AG04450 (cell line): ENCODE data around the gene FNDC3B. TPM values are rescaled to one million over a fixed set of nuclear protein-coding genes. Genes with fewer than 3 reads are reported as not detected.

Experiments
- CTCF ChIA-PET: fragments of 300-600, 350-600 bp; formaldehyde crosslinking; extraction: SDS; loops from one replicate; lab custom pipeline; 2022; ENCODE audit warnings: antibody characterized with exemption, inconsistent platforms; lab: Charles Lee
- POLR2A ChIA-PET: fragments of 350-600 bp; formaldehyde crosslinking; extraction: SDS; loops from one replicate; lab custom pipeline; 2021; ENCODE audit warnings: antibody characterized with exemption, inconsistent platforms; lab: Yijun Ruan, JAX
- DNase-seq: peaks from one replicate; pipeline ENCODE4 v3.0.0-alpha.2; 2011; ENCODE audit warnings: low read depth, low spot score
- H3K27ac ChIP-seq: one replicate; pipeline ENCODE4 v1.5.1; 2012; ENCODE audit warnings: low read depth, low read length, control low read depth
- H3K27me3 ChIP-seq: one replicate; pipeline ENCODE4 v1.6.0; 2012; ENCODE audit warnings: low read length; ENCODE audit not compliant: control insufficient read depth, insufficient read depth
- H3K4me3 ChIP-seq: 2 replicates; pipeline ENCODE4 v1.5.1; 2011; ENCODE audit warnings: mild to moderate bottlenecking, low read depth, low read length, control low read depth
- H3K9me3 ChIP-seq: 2 replicates; pipeline ENCODE4 v1.5.1; 2012; ENCODE audit warnings: low read length; ENCODE audit not compliant: control insufficient read depth, insufficient read depth
- polyA plus RNA-seq: library from polyadenylated mRNA; depleted of rRNA; stranded (reverse); fragments of >200 nt; gene quantifications from 2 replicates; pipeline ENCODE4 v1.2.3, GENCODE V29; 2011
- TF ChIP-seq, protein P1 (sequence below): IDR thresholded peaks from 2 replicates; pipeline ENCODE4 v1.5.1; 2011; ENCODE audit warnings: low read depth, low read length, control low read depth, inconsistent platforms

FNDC3B gene
- polyA plus RNA-seq, 1 experiment: 39.5 TPM

DNA sequence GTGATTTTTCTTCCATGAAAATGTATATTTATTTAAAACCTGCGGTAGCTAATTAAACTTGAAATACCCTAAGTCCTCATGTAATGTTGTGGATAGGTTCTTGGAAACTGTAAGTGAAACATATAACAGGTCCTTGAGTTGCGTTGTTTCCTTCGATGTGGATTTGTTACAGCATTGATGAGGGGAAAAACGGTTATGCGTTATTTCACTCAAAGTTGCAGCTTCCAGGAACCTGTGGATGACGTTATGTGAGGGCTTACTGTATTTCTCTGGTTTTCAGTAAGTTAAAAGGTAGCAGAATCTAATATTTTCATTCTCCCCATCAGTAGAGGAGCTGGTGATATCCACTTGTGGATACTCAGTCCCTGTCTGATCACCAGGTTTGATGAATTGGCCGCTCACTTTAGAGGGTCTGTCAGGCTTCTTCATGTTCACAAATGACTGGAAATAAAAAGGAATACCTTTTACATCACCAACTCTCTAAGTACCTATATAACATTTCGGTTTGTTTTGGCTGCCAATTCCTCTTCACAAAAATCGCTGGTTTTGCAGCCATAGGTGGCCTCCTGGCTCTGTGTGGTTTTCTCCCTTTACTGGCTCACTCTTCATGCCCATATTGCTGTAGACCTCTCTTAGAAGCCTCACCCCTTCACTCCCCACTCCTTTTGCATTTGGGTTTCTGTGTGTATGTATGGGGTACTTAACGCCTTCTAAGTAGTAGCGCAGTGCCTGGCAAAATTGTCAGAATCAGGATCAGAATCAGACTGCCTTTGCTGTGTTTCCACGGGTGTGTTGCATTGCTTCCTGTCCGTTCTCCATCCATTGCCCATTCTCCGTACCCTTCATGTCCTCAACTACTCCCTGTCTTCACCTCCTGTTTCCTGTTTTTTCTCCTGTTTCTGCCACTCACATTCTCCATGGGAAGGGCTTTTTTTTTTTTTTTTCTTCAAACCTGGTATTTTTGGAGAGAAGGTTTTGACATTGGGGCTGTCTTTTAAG lies 112.6 kb downstream of the FNDC3B start:
- Histone ChIP-seq H3K27ac (peak overlapping the region; percentile 91), H3K4me3 (no peak overlapping the region), H3K9me3 (no peaks in the 10 kb centered on the region), H3K27me3 (no peaks in the 10 kb centered on the region)
- CTCF ChIA-PET: interaction anchor here (1.5 kb wide), 1 partner anchor 47 kb away, joined by 3 read pairs; no protein-coding TSS in a partner anchor
- DNase-seq: no peak
- TF ChIP-seq, protein P1, sequence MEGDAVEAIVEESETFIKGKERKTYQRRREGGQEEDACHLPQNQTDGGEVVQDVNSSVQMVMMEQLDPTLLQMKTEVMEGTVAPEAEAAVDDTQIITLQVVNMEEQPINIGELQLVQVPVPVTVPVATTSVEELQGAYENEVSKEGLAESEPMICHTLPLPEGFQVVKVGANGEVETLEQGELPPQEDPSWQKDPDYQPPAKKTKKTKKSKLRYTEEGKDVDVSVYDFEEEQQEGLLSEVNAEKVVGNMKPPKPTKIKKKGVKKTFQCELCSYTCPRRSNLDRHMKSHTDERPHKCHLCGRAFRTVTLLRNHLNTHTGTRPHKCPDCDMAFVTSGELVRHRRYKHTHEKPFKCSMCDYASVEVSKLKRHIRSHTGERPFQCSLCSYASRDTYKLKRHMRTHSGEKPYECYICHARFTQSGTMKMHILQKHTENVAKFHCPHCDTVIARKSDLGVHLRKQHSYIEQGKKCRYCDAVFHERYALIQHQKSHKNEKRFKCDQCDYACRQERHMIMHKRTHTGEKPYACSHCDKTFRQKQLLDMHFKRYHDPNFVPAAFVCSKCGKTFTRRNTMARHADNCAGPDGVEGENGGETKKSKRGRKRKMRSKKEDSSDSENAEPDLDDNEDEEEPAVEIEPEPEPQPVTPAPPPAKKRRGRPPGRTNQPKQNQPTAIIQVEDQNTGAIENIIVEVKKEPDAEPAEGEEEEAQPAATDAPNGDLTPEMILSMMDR: no peak
- POLR2A ChIA-PET: interaction anchor here (0.6 kb wide), 1 partner anchor 242 kb away, joined by 9 read pairs; no protein-coding TSS in a partner anchor

GRCh38 chr3:172152874-172153273 lies 113.5 kb downstream of the FNDC3B start:
- POLR2A ChIA-PET: interaction anchor here (0.6 kb wide), 1 partner anchor 243 kb away, joined by 9 read pairs; no protein-coding TSS in a partner anchor
- peak overlapping the region; percentile 91 for H3K27ac ChIP-seq
- DNase-seq: no peak
- TF ChIP-seq, protein P1: no peak
- H3K9me3 ChIP-seq: no peaks in the 10 kb centered on the region
- H3K4me3 ChIP-seq: peak overlapping the region; percentile 28
- CTCF ChIA-PET: no interaction called here
- no peaks in the 10 kb centered on the region for H3K27me3 ChIP-seq

- CTCF ChIA-PET: no interaction called here
- H3K4me3 ChIP-seq: peak overlapping the region; percentile 20
- peak; percentile 90 for DNase-seq
These were observed 114.0 kb downstream of the FNDC3B start for GRCh38 chr3:172153335-172153861.

DNA sequence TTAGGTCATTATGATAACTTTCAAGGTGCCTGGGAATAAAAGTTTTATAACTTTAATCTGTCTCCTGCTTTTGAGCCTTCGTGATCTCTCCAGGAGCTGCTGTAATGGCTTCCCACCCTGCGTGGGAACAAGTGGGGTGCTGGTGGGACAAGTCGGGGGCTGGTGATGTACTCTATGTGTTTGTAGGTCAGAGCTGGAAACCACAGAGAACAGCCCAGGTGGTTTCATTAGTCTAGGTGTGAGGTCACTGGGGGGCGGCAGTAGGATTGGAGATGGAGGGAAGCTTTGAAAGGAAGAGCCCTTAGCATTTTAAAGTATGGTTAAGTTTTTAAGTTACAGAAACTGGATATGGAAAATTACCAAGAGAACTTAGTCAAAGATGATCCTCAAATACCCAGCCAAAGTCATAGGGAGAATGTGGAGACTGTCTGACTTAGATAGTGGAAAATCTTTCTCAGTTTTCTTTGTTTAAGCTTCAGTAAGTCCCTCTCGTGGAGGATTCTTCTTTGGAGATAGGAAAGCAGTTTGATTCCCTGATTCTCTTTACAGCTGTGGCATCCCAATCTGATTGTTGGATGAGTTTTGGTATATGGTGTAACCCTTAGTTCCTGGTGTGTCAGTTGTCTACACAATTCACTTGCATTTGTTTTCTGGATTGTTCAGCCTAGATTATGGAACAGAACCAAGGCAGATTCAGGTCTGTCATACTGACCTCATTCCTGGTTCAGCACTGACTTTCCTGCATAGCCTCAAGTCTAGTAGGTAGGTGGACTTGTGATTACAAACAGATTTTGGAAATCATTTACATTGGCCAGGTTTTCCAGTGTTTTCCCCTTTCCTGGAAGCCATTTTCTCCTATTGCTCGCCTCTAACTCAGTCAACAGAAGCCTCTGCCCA lies 115.6 kb downstream of the FNDC3B start:
- Histone ChIP-seq H3K27ac (no peak overlapping the region), H3K27me3 (no peaks in the 10 kb centered on the region), H3K4me3 (no peak overlapping the region), H3K9me3 (no peaks in the 10 kb centered on the region)
- TF ChIP-seq, protein P1: no peak
- ChIA-PET CTCF (no interaction called here), POLR2A (interaction anchor here (0.5 kb wide), 1 partner anchor 13 kb away, joined by 4 read pairs; no protein-coding TSS in a partner anchor)
- DNase-seq: no peak

More at GRCh38 chr3:172153335-172153861, 114.0 kb downstream of the FNDC3B start:
- POLR2A ChIA-PET: no interaction called here
- TF ChIP-seq, protein P1: no peak
- no peaks in the 10 kb centered on the region for H3K9me3 ChIP-seq
- H3K27me3 ChIP-seq: no peaks in the 10 kb centered on the region
- peak overlapping the region; percentile 91 for H3K27ac ChIP-seq
